GM23338 (cell line): ENCODE measurements around the gene TUBB3. TPM values are rescaled to one million over a fixed set of nuclear protein-coding genes. Genes with fewer than 3 reads are reported as not detected.

Experiments
- ATAC-seq: fragments of 200-7000 bp; cut with Tn5 transposase; 3 replicates; pipeline ENCODE4 v1.9.1; 2020
- DNase-seq: peaks from one replicate; pipeline ENCODE4 v3.0.0-alpha.2; 2015; ENCODE audit warnings: low spot score
- H2AFZ ChIP-seq: fragments of 200-600 bp; sonication (generic); 2 replicates; pipeline ENCODE4 v1.8.0; 2016; ENCODE audit warnings: antibody characterized with exemption, mild to moderate bottlenecking, moderate library complexity
- H3F3A ChIP-seq: fragments of 200-600 bp; sonication (generic); replicated peaks from 2 replicates; pipeline ENCODE4 v1.8.0; 2017; ENCODE audit warnings: antibody characterized with exemption, mixed run types, low read depth
- H3K27ac ChIP-seq: fragments of 200-600 bp; sonication (generic); 2 replicates; pipeline ENCODE4 v1.6.1; 2016; ENCODE audit warnings: low read depth
- H3K27me3 ChIP-seq: fragments of 200-600 bp; sonication (generic); 2 replicates; pipeline ENCODE4 v1.8.0; 2016; ENCODE audit warnings: mild to moderate bottlenecking, mixed run types, moderate library complexity; ENCODE audit not compliant: insufficient read depth
- H3K36me3 ChIP-seq: fragments of 200-600 bp; sonication (generic); 2 replicates; pipeline ENCODE4 v1.8.0; 2016; ENCODE audit warnings: mild to moderate bottlenecking; ENCODE audit not compliant: insufficient read depth
- H3K4me1 ChIP-seq: fragments of 200-600 bp; sonication (generic); 2 replicates; pipeline ENCODE4 v1.8.0; 2016; ENCODE audit warnings: mild to moderate bottlenecking, moderate library complexity; ENCODE audit not compliant: insufficient read depth
- H3K4me2 ChIP-seq: fragments of 200-600 bp; sonication (generic); 2 replicates; pipeline ENCODE4 v1.7.1; 2017; ENCODE audit warnings: mixed run types
- H3K4me3 ChIP-seq: fragments of 200-600 bp; sonication (generic); 2 replicates; pipeline ENCODE4 v1.6.1; 2016; ENCODE audit warnings: mixed run types
- H3K79me2 ChIP-seq: fragments of 200-600 bp; sonication (generic); replicated peaks from 2 replicates; pipeline ENCODE4 v1.8.0; 2017; ENCODE audit warnings: mild to moderate bottlenecking; ENCODE audit not compliant: insufficient read depth
- H3K9me2 ChIP-seq: fragments of 200-600 bp; sonication (generic); 2 replicates; pipeline ENCODE4 v1.8.0; 2017; ENCODE audit not compliant: insufficient read depth
- H4K20me1 ChIP-seq: fragments of 200-600 bp; sonication (generic); replicated peaks from 2 replicates; pipeline ENCODE4 v1.8.0; 2017; ENCODE audit warnings: mild to moderate bottlenecking; ENCODE audit not compliant: insufficient read depth
- H3K27ac Mint-ChIP-seq: 2 replicates; pipeline ENCODE4 v1.8.0; 2020; ENCODE audit warnings: inconsistent platforms, mild to moderate bottlenecking, moderate library complexity, mixed read lengths
- H3K27me3 Mint-ChIP-seq: 3 replicates; pipeline ENCODE4 v1.8.0; 2022; ENCODE audit warnings: low read depth, mild to moderate bottlenecking, moderate library complexity, mixed read lengths, inconsistent platforms; ENCODE audit not compliant: insufficient read depth, poor library complexity
- H3K36me3 Mint-ChIP-seq: 3 replicates; pipeline ENCODE4 v1.8.0; 2021; ENCODE audit warnings: low read depth, mild to moderate bottlenecking, inconsistent platforms, moderate library complexity, mixed read lengths
- H3K4me1 Mint-ChIP-seq: 3 replicates; pipeline ENCODE4 v1.8.0; 2020; ENCODE audit warnings: mild to moderate bottlenecking, inconsistent platforms, mixed read lengths
- H3K4me3 Mint-ChIP-seq: 3 replicates; pipeline ENCODE4 v1.8.0; 2021; ENCODE audit warnings: moderate library complexity, mild to moderate bottlenecking, inconsistent platforms, mixed read lengths
- H3K9me3 Mint-ChIP-seq: 3 replicates; pipeline ENCODE4 v1.8.0; 2020; ENCODE audit warnings: moderate library complexity, mild to moderate bottlenecking, inconsistent platforms, mixed read lengths
- CREB1 ChIP-seq: fragments of 250-450 bp; sonication (Bioruptor Pico); IDR thresholded peaks from 2 replicates; pipeline ENCODE4 v1.5.0; 2020; ENCODE audit warnings: low read depth, mild to moderate bottlenecking, moderate library complexity
- EZH2 ChIP-seq: fragments of 200-600 bp; sonication (generic); IDR thresholded peaks from one replicate; pipeline ENCODE4 v1.8.0; 2017; ENCODE audit warnings: antibody characterized with exemption, mild to moderate bottlenecking, low read depth; ENCODE audit not compliant: unreplicated experiment
- EZH2phosphoT487 ChIP-seq: fragments of 200-600 bp; sonication (generic); IDR thresholded peaks from one replicate; pipeline ENCODE4 v1.8.1; 2018; ENCODE audit warnings: antibody characterized with exemption; ENCODE audit not compliant: unreplicated experiment
- JUNB ChIP-seq: IDR thresholded peaks from one replicate; pipeline ENCODE4 v1.6.1; 2016; ENCODE audit warnings: antibody characterized with exemption; ENCODE audit not compliant: unreplicated experiment
- POLR2AphosphoS5 ChIP-seq: IDR thresholded peaks from 2 replicates; pipeline ENCODE4 v1.6.1; 2016; ENCODE audit warnings: antibody characterized with exemption, low read depth
- ZNF114 ChIP-seq: fragments of 250-450 bp; sonication (Bioruptor Pico); IDR thresholded peaks from 2 replicates; pipeline ENCODE4 v1.5.0; 2020; ENCODE audit warnings: mild to moderate bottlenecking, moderate library complexity
- ZNF331 ChIP-seq: fragments of 250-450 bp; sonication (Bioruptor Pico); IDR thresholded peaks from 2 replicates; pipeline ENCODE4 v1.5.0; 2020; ENCODE audit warnings: low read depth, mild to moderate bottlenecking, moderate library complexity
- polyA plus RNA-seq: library from polyadenylated mRNA; unstranded; fragments of >200 nt; fragmentation: Nextera tagmentation; extraction: Ambion mirVana; gene quantifications from 2 replicates; pipeline ENCODE4 v1.2.1, GENCODE V29; 2016
- total RNA-seq: library from RNA; depleted of rRNA; stranded (reverse); fragments of >200 nt; shearing (Covaris generic); gene quantifications from 2 replicates; pipeline ENCODE4 v1.2.3, GENCODE V29; 2014
- TF ChIP-seq, protein P1 (sequence below): IDR thresholded peaks from one replicate; pipeline ENCODE4 v1.6.1; 2018; ENCODE audit warnings: antibody characterized with exemption; ENCODE audit not compliant: unreplicated experiment
- TF ChIP-seq, protein P2 (sequence below), 2 experiments: fragments of 200-600 bp in 1 of 2; sonication (generic) in 1 of 2; conservative IDR thresholded peaks; 2 replicates each; pipeline versions ENCODE4 v1.5.1 to v1.6.1; 2016 to 2017; ENCODE audit warnings: antibody characterized with exemption in 2 of 2, low read depth in 2 of 2, mild to moderate bottlenecking in 2 of 2, moderate library complexity in 1 of 2

Gene TUBB3
- total and polyA plus RNA-seq, 2 experiments from 2014 or later = 149 to 443 TPM

DNA sequence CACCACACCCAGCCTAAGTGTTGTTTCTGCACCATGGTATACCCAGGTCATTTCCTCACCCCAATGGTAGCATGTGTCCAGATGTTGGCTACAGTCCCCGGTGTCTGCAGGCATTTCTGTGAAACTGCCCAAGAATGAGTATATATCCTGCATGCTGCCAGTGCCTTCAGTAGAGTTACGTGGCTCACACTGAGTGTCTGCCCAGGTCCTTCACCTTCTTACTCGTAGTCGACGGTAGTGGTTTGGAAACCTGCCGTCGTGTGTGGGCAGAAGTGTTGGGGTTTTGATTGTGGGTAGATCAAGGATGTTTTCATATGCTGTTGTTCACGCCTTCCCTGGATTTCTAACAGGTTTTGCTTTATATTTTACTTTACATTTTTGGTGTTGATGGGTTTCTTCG is 32.9 kb upstream of the TUBB3 start:
- peaks cover 46% of the 10 kb centered on the region for H3K36me3 Mint-ChIP-seq
- Histone ChIP-seq H3K79me2 (no peaks in the 10 kb centered on the region), H3K4me3 (no peak overlapping the region), H3K36me3 (peaks cover 13% of the 10 kb centered on the region), H3K9me2 (no peaks in the 10 kb centered on the region), H2AFZ (no peak overlapping the region), H4K20me1 (no peaks in the 10 kb centered on the region; the same call in 1 of the 2 replicates), H3K27ac (no peak overlapping the region), H3K4me1 (no peaks in the 10 kb centered on the region), H3K27me3 (no peaks in the 10 kb centered on the region), H3F3A (no peaks in the 10 kb centered on the region), H3K4me2 (no peak overlapping the region)
- ATAC-seq (no peak), DNase-seq (no peak)
- H3K27me3 Mint-ChIP-seq = peaks cover 9% of the 10 kb centered on the region
- H3K9me3 Mint-ChIP-seq = no peaks in the 10 kb centered on the region
- no peaks in the 10 kb centered on the region for H3K4me1 Mint-ChIP-seq
- no peak overlapping the region for H3K27ac Mint-ChIP-seq
- H3K4me3 Mint-ChIP-seq = no peak overlapping the region
- TF ChIP-seq, protein P1, sequence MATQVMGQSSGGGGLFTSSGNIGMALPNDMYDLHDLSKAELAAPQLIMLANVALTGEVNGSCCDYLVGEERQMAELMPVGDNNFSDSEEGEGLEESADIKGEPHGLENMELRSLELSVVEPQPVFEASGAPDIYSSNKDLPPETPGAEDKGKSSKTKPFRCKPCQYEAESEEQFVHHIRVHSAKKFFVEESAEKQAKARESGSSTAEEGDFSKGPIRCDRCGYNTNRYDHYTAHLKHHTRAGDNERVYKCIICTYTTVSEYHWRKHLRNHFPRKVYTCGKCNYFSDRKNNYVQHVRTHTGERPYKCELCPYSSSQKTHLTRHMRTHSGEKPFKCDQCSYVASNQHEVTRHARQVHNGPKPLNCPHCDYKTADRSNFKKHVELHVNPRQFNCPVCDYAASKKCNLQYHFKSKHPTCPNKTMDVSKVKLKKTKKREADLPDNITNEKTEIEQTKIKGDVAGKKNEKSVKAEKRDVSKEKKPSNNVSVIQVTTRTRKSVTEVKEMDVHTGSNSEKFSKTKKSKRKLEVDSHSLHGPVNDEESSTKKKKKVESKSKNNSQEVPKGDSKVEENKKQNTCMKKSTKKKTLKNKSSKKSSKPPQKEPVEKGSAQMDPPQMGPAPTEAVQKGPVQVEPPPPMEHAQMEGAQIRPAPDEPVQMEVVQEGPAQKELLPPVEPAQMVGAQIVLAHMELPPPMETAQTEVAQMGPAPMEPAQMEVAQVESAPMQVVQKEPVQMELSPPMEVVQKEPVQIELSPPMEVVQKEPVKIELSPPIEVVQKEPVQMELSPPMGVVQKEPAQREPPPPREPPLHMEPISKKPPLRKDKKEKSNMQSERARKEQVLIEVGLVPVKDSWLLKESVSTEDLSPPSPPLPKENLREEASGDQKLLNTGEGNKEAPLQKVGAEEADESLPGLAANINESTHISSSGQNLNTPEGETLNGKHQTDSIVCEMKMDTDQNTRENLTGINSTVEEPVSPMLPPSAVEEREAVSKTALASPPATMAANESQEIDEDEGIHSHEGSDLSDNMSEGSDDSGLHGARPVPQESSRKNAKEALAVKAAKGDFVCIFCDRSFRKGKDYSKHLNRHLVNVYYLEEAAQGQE = no peak
- TF ChIP-seq ZNF331 (CRISPR knock-in tag) (no peak), ZNF114 (CRISPR knock-in tag) (no peak), EZH2phosphoT487 (no peak), POLR2AphosphoS5 (no peak), EZH2 (no peak)
- TF ChIP-seq, protein P2, sequence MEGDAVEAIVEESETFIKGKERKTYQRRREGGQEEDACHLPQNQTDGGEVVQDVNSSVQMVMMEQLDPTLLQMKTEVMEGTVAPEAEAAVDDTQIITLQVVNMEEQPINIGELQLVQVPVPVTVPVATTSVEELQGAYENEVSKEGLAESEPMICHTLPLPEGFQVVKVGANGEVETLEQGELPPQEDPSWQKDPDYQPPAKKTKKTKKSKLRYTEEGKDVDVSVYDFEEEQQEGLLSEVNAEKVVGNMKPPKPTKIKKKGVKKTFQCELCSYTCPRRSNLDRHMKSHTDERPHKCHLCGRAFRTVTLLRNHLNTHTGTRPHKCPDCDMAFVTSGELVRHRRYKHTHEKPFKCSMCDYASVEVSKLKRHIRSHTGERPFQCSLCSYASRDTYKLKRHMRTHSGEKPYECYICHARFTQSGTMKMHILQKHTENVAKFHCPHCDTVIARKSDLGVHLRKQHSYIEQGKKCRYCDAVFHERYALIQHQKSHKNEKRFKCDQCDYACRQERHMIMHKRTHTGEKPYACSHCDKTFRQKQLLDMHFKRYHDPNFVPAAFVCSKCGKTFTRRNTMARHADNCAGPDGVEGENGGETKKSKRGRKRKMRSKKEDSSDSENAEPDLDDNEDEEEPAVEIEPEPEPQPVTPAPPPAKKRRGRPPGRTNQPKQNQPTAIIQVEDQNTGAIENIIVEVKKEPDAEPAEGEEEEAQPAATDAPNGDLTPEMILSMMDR (conservative IDR thresholded peaks at IDR 0.05; ENCODE audit: low read depth in 2 of 2) = no peak

DNA sequence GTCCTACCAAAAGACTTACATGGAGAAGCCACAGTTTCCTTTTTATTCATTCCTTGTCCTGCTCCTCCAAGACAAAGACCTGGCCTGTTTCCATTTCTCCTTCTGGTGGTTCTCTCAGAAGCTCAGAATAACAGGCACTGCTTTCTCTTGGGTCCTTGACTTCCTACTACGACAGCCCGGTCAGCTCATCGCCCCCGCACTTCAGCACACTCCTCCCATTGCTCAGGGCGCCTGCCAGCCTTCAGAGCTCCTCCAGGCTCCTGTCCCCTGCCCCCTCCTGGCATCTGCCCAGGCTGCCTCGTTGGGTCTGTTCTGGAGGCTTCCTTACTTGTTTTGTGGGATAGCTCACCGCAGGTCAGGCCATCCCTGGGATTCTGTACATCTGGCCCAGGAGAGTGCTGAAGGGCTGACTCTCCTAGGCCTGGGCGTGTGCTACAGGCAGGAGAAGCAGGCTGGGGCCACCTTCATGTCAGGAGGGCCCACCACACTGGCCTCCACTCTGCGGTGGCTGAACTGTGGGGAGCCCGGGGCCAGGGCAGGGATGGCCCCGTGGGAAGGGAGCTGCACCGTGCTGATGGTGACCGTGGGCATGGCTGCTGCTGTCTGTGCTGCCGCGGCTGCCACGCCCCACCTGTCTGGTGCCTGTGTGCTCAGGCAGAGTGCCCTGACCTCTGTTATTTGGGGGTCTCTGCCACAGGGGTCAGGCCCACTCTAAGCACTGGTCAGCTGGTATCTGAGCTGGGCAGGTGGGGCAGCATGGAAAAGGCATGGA is 32.1 kb upstream of the TUBB3 start:
- H3K4me1 ChIP-seq = no peaks in the 10 kb centered on the region
- no peaks in the 10 kb centered on the region for H3K9me2 ChIP-seq
- H3K79me2 ChIP-seq = no peaks in the 10 kb centered on the region
- DNase-seq (no peak), ATAC-seq (no peak)
- H3K27me3 Mint-ChIP-seq = peaks cover 9% of the 10 kb centered on the region
- no peak overlapping the region for H3K4me3 ChIP-seq
- H3K4me2 ChIP-seq = no peak overlapping the region
- H3K27ac Mint-ChIP-seq = no peak overlapping the region
- no peaks in the 10 kb centered on the region for H3K9me3 Mint-ChIP-seq
- H3K4me3 Mint-ChIP-seq = no peak overlapping the region
- H3F3A ChIP-seq = no peaks in the 10 kb centered on the region
- no peak overlapping the region for H3K27ac ChIP-seq
- H3K36me3 Mint-ChIP-seq = peaks cover 42% of the 10 kb centered on the region
- H3K4me1 Mint-ChIP-seq = no peaks in the 10 kb centered on the region
- no peaks in the 10 kb centered on the region for H3K27me3 ChIP-seq
- no peaks in the 10 kb centered on the region; the same call in 1 of the 2 replicates for H4K20me1 ChIP-seq
- H2AFZ ChIP-seq = no peak overlapping the region
- peaks cover 10% of the 10 kb centered on the region for H3K36me3 ChIP-seq
- TF ChIP-seq EZH2 (no peak), JUNB (no peak), POLR2AphosphoS5 (no peak), ZNF114 (CRISPR knock-in tag) (no peak), CREB1 (CRISPR knock-in tag) (no peak)
